Sigmoid colon (tissue), 7 donors: ENCODE data around the gene JPH4. TPM values are rescaled to one million over a fixed set of nuclear protein-coding genes. Genes with fewer than 3 reads are reported as not detected.
A peak's percentile ranks its signal among the peaks of the same experiment; 100 is the strongest.
"Not testable (repeated sequence)": the region's sequence is repeated elsewhere in the genome, so short reads cannot be mapped to it uniquely, and the experiment has no call there.

ENCODE experiments used
- DNase-seq: peaks from one replicate; pipeline ENCODE4 v3.0.0-alpha.2; 2019
- H3K27ac ChIP-seq, 4 donors: fragments of 200-600 bp; sonication (generic); one replicate each; pipeline ENCODE4 v1.5.1; 2016 to 2019; ENCODE audit warnings: mild to moderate bottlenecking in 1 of 4
- H3K27me3 ChIP-seq, 3 donors: fragments of 200-600 bp; sonication (generic); one replicate each; pipeline ENCODE4 v1.5.1; 2019; ENCODE audit warnings: mild to moderate bottlenecking in 1 of 3
- H3K36me3 ChIP-seq, 4 donors: fragments of 200-600 bp; sonication (generic); one replicate each; pipeline ENCODE4 v1.5.1; 2016 to 2019
- H3K4me1 ChIP-seq, 4 donors: fragments of 200-600 bp; sonication (generic); one replicate each; pipeline ENCODE4 v1.5.1; 2017 to 2019
- H3K4me3 ChIP-seq, 4 donors: fragments of 200-600 bp; sonication (generic); one replicate each; pipeline ENCODE4 v1.5.1; 2017 to 2019; ENCODE audit warnings: mild to moderate bottlenecking in 2 of 4, moderate library complexity in 1 of 4
- H3K9me3 ChIP-seq, 4 donors: fragments of 200-600 bp in 3 of 4; sonication (generic) in 3 of 4; one replicate each; pipeline versions ENCODE4 v1.5.1 to v1.6.1; 2013 to 2019
- CTCF ChIP-seq, 4 experiments: fragments of 450-650 bp in 3 of 4; fragments of 200-600 bp in 1 of 4; IDR thresholded peaks; one replicate each; pipeline ENCODE4 v1.5.1; 2016 to 2019; ENCODE audit warnings: antibody characterized with exemption in 4 of 4, mild to moderate bottlenecking in 3 of 4, moderate library complexity in 2 of 4
- EP300 ChIP-seq, 4 donors: sonication (generic); formaldehyde crosslinking; IDR thresholded peaks; one replicate each; pipeline ENCODE4 v1.6.1; 2017; ENCODE audit warnings: antibody characterized with exemption in 4 of 4
- POLR2A ChIP-seq, 2 donors: fragments of 450-650 bp; IDR thresholded peaks; one replicate each; pipeline ENCODE4 v1.6.1; 2016; ENCODE audit warnings: antibody characterized with exemption in 2 of 2, mild to moderate bottlenecking in 2 of 2, moderate library complexity in 2 of 2
- POLR2AphosphoS5 ChIP-seq, 4 donors: sonication (generic); formaldehyde crosslinking; IDR thresholded peaks; one replicate each; pipeline ENCODE4 v1.6.1; 2017; ENCODE audit warnings: antibody characterized with exemption in 4 of 4
- WGBS, 2 donors: extraction: QIAGEN DNeasy Blood & Tissue Kit; methylation state at CpG; one replicate each; pipeline ENCODE4 v1.1.7; 2013; 5-methylcytosine and 5-hydroxymethylcytosine counted together
- intact Hi-C: fragments of 100-400 bp; cut with DNase I; formaldehyde crosslinking; loops from one replicate; pipeline ENCODE4 v1.15.1; 2023
- polyA plus RNA-seq, 3 donors: library from polyadenylated mRNA; stranded (reverse); fragments of 200-250 nt; gene quantifications; one replicate each; pipeline ENCODE4 v1.2.3, GENCODE V29; 2013
- total RNA-seq, 4 donors: library from RNA; depleted of rRNA; stranded (reverse); fragments of >200 nt; gene quantifications; one replicate each; pipeline ENCODE4 v1.1.0, GENCODE V29; 2016
- donor health status: healthy with polysubstance abuse.
- donor health status: Bipolar disorder and iron deficiency.
- donor health status: healthy.

Gene JPH4
- total and polyA plus RNA-seq, 7 donors = 0.60 to 3.0 (median 1.6) TPM; not detected in 1

- DNase-seq = peak; percentile 15
- no peaks in the 10 kb centered on the region for H3K9me3 ChIP-seq
- intact Hi-C loops = no loop called here
- H3K27ac ChIP-seq = no peak overlapping the region
- H3K36me3 ChIP-seq = no peaks in the 10 kb centered on the region
- peaks cover 0 to 5% (median 0%) of the 10 kb centered on the region in 4 donors for H3K4me1 ChIP-seq
- peaks cover 0 to 4% (median 0%) of the 10 kb centered on the region in 3 donors for H3K27me3 ChIP-seq
- WGBS, 2 donors = 97% methylated on average over 4 of the region's 4 CpGs
- no peak for TF ChIP-seq CTCF (IDR thresholded peaks at IDR 0.05)
- TF ChIP-seq EP300 (IDR thresholded peaks at IDR 0.05) = no peak
- TF ChIP-seq POLR2AphosphoS5 (IDR thresholded peaks at IDR 0.05) = no peak
- TF ChIP-seq POLR2A (IDR thresholded peaks at IDR 0.05) = no peak
- no peak overlapping the region for H3K4me3 ChIP-seq
These were observed 11.6 kb upstream of the JPH4 start for GRCh38 chr14:23590198-23590597.

DNA sequence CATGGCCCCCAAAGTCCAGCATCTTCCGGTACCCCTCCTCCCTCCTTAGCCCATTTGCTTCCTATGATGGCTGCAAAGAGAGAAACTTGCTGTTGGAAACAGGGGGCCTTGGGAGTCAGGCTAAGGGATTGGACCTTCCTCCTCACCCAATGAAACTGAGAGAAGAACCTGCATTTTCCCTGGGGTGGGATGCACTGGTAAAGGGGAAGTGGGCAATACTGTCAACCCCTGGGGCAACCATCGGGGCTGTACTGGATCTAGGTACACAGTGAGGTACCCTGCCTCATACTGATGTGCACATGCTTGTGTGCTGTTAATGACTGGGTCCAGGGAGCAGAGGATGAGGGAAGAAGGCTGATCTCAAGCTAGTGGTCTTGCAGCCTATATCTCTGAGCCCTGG is 11.0 kb upstream of the JPH4 start:
- no peaks in the 10 kb centered on the region for H3K9me3 ChIP-seq
- no peaks in the 10 kb centered on the region for H3K36me3 ChIP-seq
- H3K4me1 ChIP-seq = peaks cover 0 to 5% (median 0%) of the 10 kb centered on the region in 4 donors
- no peak overlapping the region for H3K4me3 ChIP-seq
- DNase-seq = peak; percentile 38
- H3K27me3 ChIP-seq = peaks cover 0 to 4% (median 0%) of the 10 kb centered on the region in 3 donors
- no peak overlapping the region for H3K27ac ChIP-seq
- TF ChIP-seq POLR2A (IDR thresholded peaks at IDR 0.05) = no peak
- no peak for TF ChIP-seq CTCF (IDR thresholded peaks at IDR 0.05)
- TF ChIP-seq POLR2AphosphoS5 (IDR thresholded peaks at IDR 0.05) = no peak
- no peak for TF ChIP-seq EP300 (IDR thresholded peaks at IDR 0.05)
- intact Hi-C loops = no loop called here
- WGBS, 2 donors = 88 to 93% methylated on average over 2 of the region's 2 CpGs

DNA sequence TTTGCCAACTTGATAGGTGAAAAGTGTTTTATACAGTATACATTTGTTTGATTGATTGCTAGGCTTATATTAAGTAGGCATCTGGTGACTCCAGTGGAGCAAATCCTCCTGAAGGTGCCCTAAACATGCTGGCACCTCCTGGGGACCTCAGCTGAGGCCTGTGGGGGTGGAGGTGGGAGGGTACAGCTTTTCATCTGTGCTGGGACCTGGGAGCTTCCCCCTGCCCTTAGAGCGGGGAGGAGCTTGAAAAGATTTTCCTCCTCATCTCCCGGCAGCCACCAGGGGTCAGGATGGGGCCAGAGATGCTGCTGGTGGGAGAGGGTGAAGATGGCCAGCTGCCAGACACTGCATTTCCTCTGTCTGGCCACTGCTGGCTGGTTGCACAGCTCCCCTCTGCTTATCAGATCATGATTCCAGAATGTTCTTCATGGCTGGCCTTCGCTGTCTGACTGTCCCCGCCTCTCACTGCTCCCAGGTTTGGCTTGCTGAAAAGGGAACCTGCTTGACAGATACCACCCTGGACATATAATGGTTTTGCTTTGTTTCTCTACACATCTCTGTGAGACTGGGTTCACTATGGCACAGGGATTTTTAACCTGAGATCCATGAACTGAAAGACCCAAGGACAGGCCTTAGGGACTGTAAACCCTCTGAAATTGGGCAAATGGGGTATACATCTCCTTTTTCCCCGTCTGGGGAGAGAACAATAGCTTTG is 10.5 kb upstream of the JPH4 start:
- intact Hi-C loops = no loop called here

DNA sequence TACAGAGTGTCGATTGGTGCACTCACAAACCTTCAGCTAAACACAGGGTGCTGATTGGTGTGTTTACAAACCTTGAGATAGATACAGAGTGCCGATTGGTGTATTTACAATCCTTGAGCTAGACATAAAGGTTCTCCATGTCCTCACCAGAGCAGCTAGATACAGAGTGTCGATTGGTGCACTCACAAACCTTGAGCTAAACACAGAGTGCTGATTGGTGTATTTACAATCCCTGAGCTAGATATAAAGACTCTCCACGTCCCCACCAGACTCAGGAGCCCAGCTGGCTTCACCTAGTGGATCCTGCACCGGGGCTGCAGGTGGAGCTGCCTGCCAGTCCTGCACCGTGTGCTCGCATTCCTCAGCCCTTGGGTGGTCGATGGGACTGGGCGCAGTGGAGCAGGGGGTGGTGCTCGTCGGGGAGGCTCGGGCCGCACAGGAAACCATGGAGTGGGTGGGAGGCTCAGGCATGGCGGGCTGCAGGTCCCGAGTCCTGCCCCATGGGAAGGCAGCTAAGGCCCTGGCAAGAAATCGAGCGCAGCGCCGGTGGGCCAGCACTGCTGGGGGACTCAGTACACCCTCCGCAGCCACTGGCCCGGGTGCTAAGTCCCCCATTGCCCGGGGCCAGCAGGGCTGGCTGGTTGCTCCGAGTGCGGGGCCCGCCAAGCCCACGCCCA is 6.1 kb upstream of the JPH4 start:
- intact Hi-C loops, H3K4me3 ChIP-seq, H3K27ac ChIP-seq, H3K9me3 ChIP-seq, H3K36me3 ChIP-seq, H3K4me1 ChIP-seq: not testable (repeated sequence)
- DNase-seq = peak; percentile 30
- WGBS, 2 donors = 93% methylated on average over 25 of the region's 26 CpGs
- peaks cover 0 to 22% (median 0%) of the 10 kb centered on the region in 3 donors for H3K27me3 ChIP-seq

More for the DNA sequence above, 10.5 kb upstream of the JPH4 start:
- 15 to 16% methylated on average over 5 of the region's 5 CpGs for WGBS, 2 donors
- TF ChIP-seq POLR2AphosphoS5 (IDR thresholded peaks at IDR 0.05) = no peak
- TF ChIP-seq CTCF (IDR thresholded peaks at IDR 0.05) = peak; percentile 14 to 48 (median 36)
- peaks cover 0 to 4% (median 0%) of the 10 kb centered on the region in 3 donors for H3K27me3 ChIP-seq
- DNase-seq = peak; percentile 84
- no peaks in the 10 kb centered on the region for H3K36me3 ChIP-seq
- no peak overlapping the region for H3K27ac ChIP-seq
- peaks cover 0 to 5% (median 0%) of the 10 kb centered on the region in 4 donors for H3K4me1 ChIP-seq
- no peaks in the 10 kb centered on the region for H3K9me3 ChIP-seq
- no peak overlapping the region for H3K4me3 ChIP-seq

GRCh38 chr14:23583761-23584526 is 5.4 kb upstream of the JPH4 start:
- H3K4me1 ChIP-seq, H3K36me3 ChIP-seq, intact Hi-C loops, H3K9me3 ChIP-seq, H3K4me3 ChIP-seq, H3K27ac ChIP-seq: not testable (repeated sequence)
- WGBS, 2 donors = 78 to 86% methylated on average over 24 to 25 of the region's 25 CpGs
- peaks cover 0 to 28% (median 3%) of the 10 kb centered on the region in 3 donors for H3K27me3 ChIP-seq
- peak; percentile 34 for DNase-seq
